ENCODE results near the gene PLXNA4.

Gene PLXNA4

GRCh38 chr7:132122901-132123300, 453.4 kb downstream of the PLXNA4 start:
- DNase-seq, result no peak

GRCh38 chr7:132121987-132122386, 454.3 kb downstream of the PLXNA4 start:
- DNase-seq, result no peak

GRCh38 chr7:132118641-132119040, 457.6 kb downstream of the PLXNA4 start:
- no peak for DNase-seq

GRCh38 chr7:132117636-132118035, 458.6 kb downstream of the PLXNA4 start:
- DNase-seq, result no peak

GRCh38 chr7:132117181-132117580, 459.1 kb downstream of the PLXNA4 start:
- DNase-seq, result peak; percentile 20

GRCh38 chr7:132116369-132116768, 459.9 kb downstream of the PLXNA4 start:
- DNase-seq, result peak; percentile 61

GRCh38 chr7:132115758-132116157, 460.5 kb downstream of the PLXNA4 start:
- DNase-seq, result no peak

GRCh38 chr7:132115028-132115427, 461.2 kb downstream of the PLXNA4 start:
- DNase-seq, result no peak

- no peak for DNase-seq
Measured at GRCh38 chr7:132114411-132114810, 461.9 kb downstream of the PLXNA4 start.

- DNase-seq, result no peak
Measured at GRCh38 chr7:132113536-132114371, 462.5 kb downstream of the PLXNA4 start.

GRCh38 chr7:132112657-132113056, 463.6 kb downstream of the PLXNA4 start:
- no peak for DNase-seq

GRCh38 chr7:132112106-132112505, 464.2 kb downstream of the PLXNA4 start:
- DNase-seq, result no peak

- DNase-seq, result no peak
Measured at GRCh38 chr7:132110692-132111091, 465.6 kb downstream of the PLXNA4 start.

GRCh38 chr7:132109769-132110168, 466.5 kb downstream of the PLXNA4 start:
- DNase-seq, result no peak

GRCh38 chr7:132108563-132108962, 467.7 kb downstream of the PLXNA4 start:
- no peak for DNase-seq

GRCh38 chr7:132106491-132106890, 469.8 kb downstream of the PLXNA4 start:
- no peak for DNase-seq

GRCh38 chr7:132105096-132105495, 471.2 kb downstream of the PLXNA4 start:
- no peak for DNase-seq

GRCh38 chr7:132103718-132104117, 472.6 kb downstream of the PLXNA4 start:
- DNase-seq, result no peak

GRCh38 chr7:132102942-132103341, 473.3 kb downstream of the PLXNA4 start:
- no peak for DNase-seq

- no peak for DNase-seq
Measured at GRCh38 chr7:132102391-132102790, 473.9 kb downstream of the PLXNA4 start.

- DNase-seq, result no peak
Measured at GRCh38 chr7:132100981-132101380, 475.3 kb downstream of the PLXNA4 start.

GRCh38 chr7:132100483-132100882, 475.8 kb downstream of the PLXNA4 start:
- no peak for DNase-seq

GRCh38 chr7:132099163-132099562, 477.1 kb downstream of the PLXNA4 start:
- no peak for DNase-seq

- DNase-seq, result no peak
Measured at GRCh38 chr7:132098327-132098726, 477.9 kb downstream of the PLXNA4 start.

- DNase-seq, result no peak
Measured at GRCh38 chr7:132097550-132098134, 478.6 kb downstream of the PLXNA4 start.
